ENCODE data around the gene MED26. TPM values are rescaled to one million over a fixed set of nuclear protein-coding genes. Genes with fewer than 3 reads are reported as not detected.

MED26 gene
- total RNA-seq, 2 donors from 2014 or later, result 10.8 to 11.8 TPM

GRCh38 chr19:16566161-16566560, 61.8 kb downstream of the MED26 start:
- no peaks in the 10 kb centered on the region for H3K9me3 Mint-ChIP-seq
- no peak overlapping the region for H3K4me3 Mint-ChIP-seq
- WGBS, 2 experiments (ENCODE audit: insufficient coverage in 1 of 2, insufficient read length in 1 of 2), result 95% methylated on average over 9 to 10 of the region's 10 CpGs
- no peaks in the 10 kb centered on the region for H3K27me3 ChIP-seq (ENCODE audit: control insufficient read depth, insufficient read depth, low read length, poor library complexity, severe bottlenecking)
- H3K36me3 Mint-ChIP-seq (ENCODE audit: low read depth), result peaks cover 60% of the 10 kb centered on the region
- H3K27ac Mint-ChIP-seq, result no peak overlapping the region
- no peak overlapping the region for H3K27ac ChIP-seq (ENCODE audit: low read depth, low read length)
- H3K4me1 Mint-ChIP-seq, result no peaks in the 10 kb centered on the region
- DNase-seq, result no peak
- H3K36me3 ChIP-seq (ENCODE audit: control insufficient read depth, insufficient read depth, low read length), result peaks cover 51% of the 10 kb centered on the region
- H3K27me3 Mint-ChIP-seq (ENCODE audit: insufficient read depth), result no peaks in the 10 kb centered on the region
- H3K4me1 ChIP-seq (ENCODE audit: control insufficient read depth, insufficient read depth, low read length), result no peaks in the 10 kb centered on the region
- H3K9ac ChIP-seq (ENCODE audit: extremely low read depth, low read length, poor library complexity, severe bottlenecking), result no peak overlapping the region
- no peak overlapping the region for H3K4me3 ChIP-seq (ENCODE audit: low read length)
- no peak for TF ChIP-seq CTCF (conservative IDR thresholded peaks at IDR 0.05)
- no peaks in the 10 kb centered on the region for H3K9me3 ChIP-seq (ENCODE audit: control insufficient read depth, low read length)

- H3K27ac ChIP-seq (ENCODE audit: low read depth, low read length), result no peak overlapping the region
- DNase-seq, result no peak
- peaks cover 53% of the 10 kb centered on the region for H3K36me3 ChIP-seq (ENCODE audit: control insufficient read depth, insufficient read depth, low read length)
- WGBS, 2 experiments (ENCODE audit: insufficient coverage in 1 of 2, insufficient read length in 1 of 2), result 91 to 94% methylated on average over 6 to 7 of the region's 7 CpGs
- no peak for TF ChIP-seq CTCF (conservative IDR thresholded peaks at IDR 0.05)
- H3K4me3 ChIP-seq (ENCODE audit: low read length), result no peak overlapping the region
- H3K9me3 ChIP-seq (ENCODE audit: control insufficient read depth, low read length), result no peaks in the 10 kb centered on the region
- no peak overlapping the region for H3K9ac ChIP-seq (ENCODE audit: extremely low read depth, low read length, poor library complexity, severe bottlenecking)
- no peak overlapping the region for H3K4me3 Mint-ChIP-seq
- H3K4me1 ChIP-seq (ENCODE audit: control insufficient read depth, insufficient read depth, low read length), result no peaks in the 10 kb centered on the region
- peaks cover 59% of the 10 kb centered on the region for H3K36me3 Mint-ChIP-seq (ENCODE audit: low read depth)
- H3K27me3 Mint-ChIP-seq (ENCODE audit: insufficient read depth), result no peaks in the 10 kb centered on the region
- H3K9me3 Mint-ChIP-seq, result no peaks in the 10 kb centered on the region
- H3K27me3 ChIP-seq (ENCODE audit: control insufficient read depth, insufficient read depth, low read length, poor library complexity, severe bottlenecking), result no peaks in the 10 kb centered on the region
- no peak overlapping the region for H3K27ac Mint-ChIP-seq
- no peaks in the 10 kb centered on the region for H3K4me1 Mint-ChIP-seq
Observed at GRCh38 chr19:16564842-16565241, 63.2 kb downstream of the MED26 start.

GRCh38 chr19:16562608-16563025, 65.4 kb downstream of the MED26 start:
- peaks cover 48% of the 10 kb centered on the region for H3K36me3 ChIP-seq (ENCODE audit: control insufficient read depth, insufficient read depth, low read length)
- Mint-ChIP-seq H3K4me1 (no peaks in the 10 kb centered on the region), H3K27ac (no peak overlapping the region), H3K27me3 (ENCODE audit: insufficient read depth) (no peaks in the 10 kb centered on the region), H3K9me3 (no peaks in the 10 kb centered on the region), H3K4me3 (no peak overlapping the region), H3K36me3 (ENCODE audit: low read depth) (peaks cover 55% of the 10 kb centered on the region)
- no peak overlapping the region for H3K9ac ChIP-seq (ENCODE audit: extremely low read depth, low read length, poor library complexity, severe bottlenecking)
- H3K27ac ChIP-seq (ENCODE audit: low read depth, low read length), result no peak overlapping the region
- H3K4me1 ChIP-seq (ENCODE audit: control insufficient read depth, insufficient read depth, low read length), result no peaks in the 10 kb centered on the region
- H3K4me3 ChIP-seq (ENCODE audit: low read length), result no peak overlapping the region
- DNase-seq, result no peak
- TF ChIP-seq CTCF (conservative IDR thresholded peaks at IDR 0.05), result no peak
- no peaks in the 10 kb centered on the region for H3K9me3 ChIP-seq (ENCODE audit: control insufficient read depth, low read length)
- WGBS, 2 experiments (ENCODE audit: insufficient coverage in 1 of 2, insufficient read length in 1 of 2), result 95 to 97% methylated on average over 5 to 6 of the region's 6 CpGs
- no peaks in the 10 kb centered on the region for H3K27me3 ChIP-seq (ENCODE audit: control insufficient read depth, insufficient read depth, low read length, poor library complexity, severe bottlenecking)

Data from endodermal cell (in vitro differentiated cells).